ENCODE results near the gene LMBR1.

- TF ChIP-seq CTCF (IDR thresholded peaks at IDR 0.05) (no peak), POLR2A (IDR thresholded peaks at IDR 0.05) (no peak)
Measured at GRCh38 chr7:156818133-156818532, 74.8 kb downstream of the LMBR1 start.

Data from esophagus squamous epithelium (tissue), 4 donors.